H1 (cell line): ENCODE data around the gene IGBP1. TPM values are rescaled to one million over a fixed set of nuclear protein-coding genes. Genes with fewer than 3 reads are reported as not detected.

Experiments
- CBX8 ChIP-seq: fragments of 300-800, 300-1000 bp; sonication (generic); IDR thresholded peaks from 2 replicates; pipeline ENCODE4 v1.7.1; 2016; ENCODE audit warnings: low read depth, low read length, borderline replicate concordance
- CHD7 ChIP-seq: fragments of 300-600 bp; sonication (generic); IDR thresholded peaks from 2 replicates; pipeline ENCODE4 v1.7.1; 2012; ENCODE audit warnings: low read length, moderate library complexity, mild to moderate bottlenecking, inconsistent platforms; ENCODE audit not compliant: insufficient replicate concordance
- SP2 ChIP-seq: IDR thresholded peaks from 2 replicates; pipeline ENCODE4 v1.6.1; 2012; ENCODE audit warnings: mild to moderate bottlenecking, low read length, inconsistent platforms
- YY1 ChIP-seq: IDR thresholded peaks from 2 replicates; pipeline ENCODE4 v1.6.1; 2011; ENCODE audit warnings: low read depth, mild to moderate bottlenecking, low read length
- polyA plus RNA-seq, 7 experiments: library from polyadenylated mRNA; depleted of rRNA in 3 of 7; stranded (reverse) in 5 of 7; unstranded in 2 of 7; fragments of >200 nt in 5 of 7; fragments of 200-250 nt in 2 of 7; gene quantifications; 1 replicate in 5 of 7; 2 replicates in 1 of 7; 4 replicates in 1 of 7; pipeline versions ENCODE4 v1.2.1 to v1.2.3, GENCODE V29; 2011 to 2013; ENCODE audit warnings: missing spikeins in 2 of 7, mixed read lengths in 2 of 7
- total RNA-seq: library from RNA; stranded (reverse); fragmentation: NEBNext Ultra II Directional; extraction: Animal tissue kit (Norgen Biotek cat#: 25700); gene quantifications from 2 replicates; pipeline ENCODE4 v1.2.1, GENCODE V29; 2021

Gene IGBP1
- total and polyA plus RNA-seq, 2 of the 8 experiments (the other 6 are each of a cell fraction or from before 2014, with no cell fraction given): 41.3 to 45.4 TPM

GRCh38 chrX:70084592-70085240, 48.5 kb upstream of the IGBP1 start (continued):
- TF ChIP-seq CHD7: no peak
- TF ChIP-seq SP2: no peak
- no peak for TF ChIP-seq YY1
- no peak for TF ChIP-seq CBX8
- TF ChIP-seq, all 59 proteins: peak for 0
